T-helper 1 cell treated with Interleukin-12 subunit alpha and Interleukin-12 subunit beta and Interleukin-4 antibody, amounts not matched to agents 30 ng/mL and 1 ng/mL, for 36 hours (primary cell): ENCODE measurements around the gene ZNF80. TPM values are rescaled to one million over a fixed set of nuclear protein-coding genes. Genes with fewer than 3 reads are reported as not detected.

Experiments
- intact Hi-C: fragments of 100-400 bp; cut with micrococcal nuclease; formaldehyde crosslinking; loops from one replicate; pipeline ENCODE4 v1.15.1; 2024
- total RNA-seq: library from RNA; stranded (reverse); gene quantifications from 2 replicates; pipeline ENCODE4 v1.2.3, GENCODE V29; 2022

The ZNF80 gene
- total RNA-seq, 1 donor from 2014 or later = 0.32 TPM

GRCh38 chr3:114221165-114221880 lies 16.1 kb downstream of the ZNF80 start:
- intact Hi-C loops = no loop called here

GRCh38 chr3:114219741-114220140 lies 17.6 kb downstream of the ZNF80 start:
- intact Hi-C loops = loop anchor here (5.0 to 10.0 kb wide), 5 partner anchors 385 to 1725 kb away; partner anchors contain the start of genes ATG3, BTLA, GRAMD1C and SLC35A5

GRCh38 chr3:114218578-114219185 lies 18.7 kb downstream of the ZNF80 start:
- intact Hi-C loops = loop anchor here (5.0 to 10.0 kb wide), 5 partner anchors 384 to 1724 kb away; partner anchors contain the start of genes ATG3, BTLA, GRAMD1C and SLC35A5

- intact Hi-C loops = loop anchor here (5.0 to 10.0 kb wide), 5 partner anchors 383 to 1723 kb away; partner anchors contain the start of genes ATG3, BTLA, GRAMD1C and SLC35A5
Measured at GRCh38 chr3:114218006-114218405, 19.4 kb downstream of the ZNF80 start.

GRCh38 chr3:114217266-114217665 lies 20.1 kb downstream of the ZNF80 start:
- intact Hi-C loops = loop anchor here (5.0 to 10.0 kb wide), 5 partner anchors 382 to 1722 kb away; partner anchors contain the start of genes ATG3, BTLA, GRAMD1C and SLC35A5

- intact Hi-C loops = loop anchor here (5.0 to 10.0 kb wide), 5 partner anchors 382 to 1722 kb away; partner anchors contain the start of genes ATG3, BTLA, GRAMD1C and SLC35A5
Measured at GRCh38 chr3:114216186-114216970, 21.0 kb downstream of the ZNF80 start.

GRCh38 chr3:114214542-114215341 lies 22.6 kb downstream of the ZNF80 start:
- intact Hi-C loops = loop anchor here (1.0 to 10.0 kb wide), 12 partner anchors 9 to 1720 kb away; partner anchors contain the start of genes ATG3, BTLA, CCDC191 and GRAMD1C

- intact Hi-C loops = loop anchor here (1.0 to 10.0 kb wide), 17 partner anchors 29 to 1719 kb away; partner anchors contain the start of genes ATG3, BTLA, CCDC191 and GRAMD1C
Measured at GRCh38 chr3:114213627-114214541, 23.5 kb downstream of the ZNF80 start.

- intact Hi-C loops = loop anchor here (1.0 to 10.0 kb wide), 11 partner anchors 30 to 1718 kb away; partner anchors contain the start of genes ATG3, BTLA, GRAMD1C and NAA50
Measured at GRCh38 chr3:114213292-114213626, 24.1 kb downstream of the ZNF80 start.

GRCh38 chr3:114212646-114213045 lies 24.7 kb downstream of the ZNF80 start:
- intact Hi-C loops = loop anchor here (1.0 to 10.0 kb wide), 11 partner anchors 31 to 1718 kb away; partner anchors contain the start of genes ATG3, BTLA, GRAMD1C and NAA50

- intact Hi-C loops = no loop called here
Measured at GRCh38 chr3:114207768-114208167, 29.6 kb downstream of the ZNF80 start.

GRCh38 chr3:114206342-114206741 lies 31.0 kb downstream of the ZNF80 start:
- intact Hi-C loops = no loop called here

GRCh38 chr3:114205541-114205940 lies 31.8 kb downstream of the ZNF80 start:
- intact Hi-C loops = no loop called here

- intact Hi-C loops = no loop called here
Measured at GRCh38 chr3:114194750-114195149, 42.6 kb downstream of the ZNF80 start.

- intact Hi-C loops = no loop called here
Measured at GRCh38 chr3:114192136-114192535, 45.2 kb downstream of the ZNF80 start.

GRCh38 chr3:114186501-114186900 lies 50.9 kb downstream of the ZNF80 start:
- intact Hi-C loops = no loop called here
